DND-41 (cell line): ENCODE data around the gene FIGLA.

Experiments
- EZH2 ChIP-seq: IDR thresholded peaks from 3 replicates; pipeline ENCODE4 v1.6.1; 2012; ENCODE audit warnings: borderline replicate concordance, low read depth, mild to moderate bottlenecking, moderate library complexity, low read length, inconsistent platforms; ENCODE audit not compliant: severe bottlenecking
- TF ChIP-seq, protein P1 (sequence below): IDR thresholded peaks from 2 replicates; pipeline ENCODE4 v1.5.1; 2012; ENCODE audit warnings: borderline replicate concordance, low read length, moderate library complexity, mild to moderate bottlenecking; ENCODE audit not compliant: poor library complexity, severe bottlenecking; ENCODE audit errors: extremely low read depth

DNA sequence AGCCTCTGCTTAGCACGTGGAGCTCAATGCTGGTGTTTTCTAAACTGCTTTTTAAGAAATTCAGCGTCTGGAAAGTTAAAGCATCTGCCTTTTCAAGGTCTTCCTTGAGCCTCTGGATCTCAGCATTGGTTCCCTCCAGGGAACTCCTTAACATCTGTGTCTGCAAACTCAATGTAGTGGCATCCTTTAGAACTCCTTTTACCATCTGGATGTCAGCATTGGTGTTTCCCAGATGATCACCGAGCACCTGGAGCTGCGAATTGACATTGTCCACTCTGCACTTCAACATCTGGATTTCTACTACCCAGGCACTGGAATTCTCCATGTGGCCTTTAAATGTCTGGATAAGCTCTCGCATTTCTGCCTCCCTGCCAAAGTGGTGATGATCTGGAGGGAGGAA lies 26.3 kb upstream of the FIGLA start:
- TF ChIP-seq, protein P1, sequence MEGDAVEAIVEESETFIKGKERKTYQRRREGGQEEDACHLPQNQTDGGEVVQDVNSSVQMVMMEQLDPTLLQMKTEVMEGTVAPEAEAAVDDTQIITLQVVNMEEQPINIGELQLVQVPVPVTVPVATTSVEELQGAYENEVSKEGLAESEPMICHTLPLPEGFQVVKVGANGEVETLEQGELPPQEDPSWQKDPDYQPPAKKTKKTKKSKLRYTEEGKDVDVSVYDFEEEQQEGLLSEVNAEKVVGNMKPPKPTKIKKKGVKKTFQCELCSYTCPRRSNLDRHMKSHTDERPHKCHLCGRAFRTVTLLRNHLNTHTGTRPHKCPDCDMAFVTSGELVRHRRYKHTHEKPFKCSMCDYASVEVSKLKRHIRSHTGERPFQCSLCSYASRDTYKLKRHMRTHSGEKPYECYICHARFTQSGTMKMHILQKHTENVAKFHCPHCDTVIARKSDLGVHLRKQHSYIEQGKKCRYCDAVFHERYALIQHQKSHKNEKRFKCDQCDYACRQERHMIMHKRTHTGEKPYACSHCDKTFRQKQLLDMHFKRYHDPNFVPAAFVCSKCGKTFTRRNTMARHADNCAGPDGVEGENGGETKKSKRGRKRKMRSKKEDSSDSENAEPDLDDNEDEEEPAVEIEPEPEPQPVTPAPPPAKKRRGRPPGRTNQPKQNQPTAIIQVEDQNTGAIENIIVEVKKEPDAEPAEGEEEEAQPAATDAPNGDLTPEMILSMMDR = no peak
- TF ChIP-seq EZH2 = no peak
